Fibroblast of lung (primary cell): ENCODE results near the gene CDC23. TPM values are rescaled to one million over a fixed set of nuclear protein-coding genes. Genes with fewer than 3 reads are reported as not detected.

ENCODE experiments used
- DNase-seq, 2 donors: peaks; one replicate each; pipeline versions ENCODE4 v3.0.0 to v3.0.0-alpha.2; 2010; ENCODE audit warnings: low read depth in 2 of 2
- H2AFZ ChIP-seq: 2 replicates; pipeline ENCODE4 v1.5.1; 2012; ENCODE audit warnings: low read length, control low read depth, inconsistent platforms
- H3K27ac ChIP-seq: 2 replicates; pipeline ENCODE4 v1.5.1; 2011; ENCODE audit warnings: low read length, control low read depth; ENCODE audit not compliant: insufficient read depth
- H3K27me3 ChIP-seq: 2 replicates; pipeline ENCODE4 v1.5.1; 2011; ENCODE audit warnings: mild to moderate bottlenecking, low read length; ENCODE audit not compliant: control insufficient read depth, insufficient read depth
- H3K36me3 ChIP-seq: 2 replicates; pipeline ENCODE4 v1.5.1; 2011; ENCODE audit warnings: low read length; ENCODE audit not compliant: control insufficient read depth, insufficient read depth
- H3K4me1 ChIP-seq: 2 replicates; pipeline ENCODE4 v1.5.1; 2011; ENCODE audit warnings: low read length; ENCODE audit not compliant: control insufficient read depth, insufficient read depth; ENCODE audit errors: extremely low read depth
- H3K4me2 ChIP-seq: 2 replicates; pipeline ENCODE4 v1.5.1; 2011; ENCODE audit warnings: low read length, control low read depth; ENCODE audit not compliant: insufficient read depth; ENCODE audit errors: extremely low read depth
- H3K4me3 ChIP-seq, 4 experiments: fragments of 200-600 bp in 1 of 4; sonication (generic) in 1 of 4; replicated peaks in 1 of 4; 2 replicates each; pipeline ENCODE4 v1.5.1; 2011 to 2016; ENCODE audit warnings: low read length in 4 of 4, low read depth in 3 of 4, mild to moderate bottlenecking in 3 of 4, control low read depth in 2 of 4, inconsistent platforms in 1 of 4, mixed read lengths in 1 of 4; ENCODE audit not compliant: insufficient read depth in 1 of 4; ENCODE audit errors: control extremely low read depth in 1 of 4
- H3K79me2 ChIP-seq: 2 replicates; pipeline ENCODE4 v1.5.1; 2012; ENCODE audit warnings: mild to moderate bottlenecking, low read length, inconsistent platforms; ENCODE audit not compliant: control insufficient read depth, insufficient read depth
- H3K9ac ChIP-seq: 2 replicates; pipeline ENCODE4 v1.5.1; 2011; ENCODE audit warnings: mild to moderate bottlenecking, low read length, control low read depth; ENCODE audit not compliant: insufficient read depth
- H3K9me3 ChIP-seq: 2 replicates; pipeline ENCODE4 v1.5.1; 2012; ENCODE audit warnings: low read depth, low read length; ENCODE audit not compliant: control insufficient read depth, insufficient read depth
- H4K20me1 ChIP-seq: 2 replicates; pipeline ENCODE4 v1.5.1; 2011; ENCODE audit warnings: low read length; ENCODE audit not compliant: control insufficient read depth, insufficient read depth; ENCODE audit errors: extremely low read depth
- CTCF ChIP-seq, 2 donors: IDR thresholded peaks in 1 of 2; conservative IDR thresholded peaks in 1 of 2; 1 replicate in 1 of 2; 2 replicates in 1 of 2; pipeline ENCODE4 v1.5.1; 2011 to 2012; ENCODE audit warnings: low read length in 2 of 2, control low read depth in 1 of 2, inconsistent platforms in 1 of 2, low read depth in 1 of 2, mild to moderate bottlenecking in 1 of 2
- EZH2 ChIP-seq: IDR thresholded peaks from 2 replicates; pipeline ENCODE4 v1.5.1; 2012; ENCODE audit warnings: low read length, control low read depth, mild to moderate bottlenecking; ENCODE audit errors: missing control alignments
- polyA plus RNA-seq, 2 donors: library from polyadenylated mRNA; depleted of rRNA in 1 of 2; stranded (reverse) in 1 of 2; unstranded in 1 of 2; fragments of >200 nt; gene quantifications; 2 replicates each; pipeline ENCODE4 v1.2.1, GENCODE V29; 2011 to 2012; ENCODE audit warnings: missing spikeins in 1 of 2
- total RNA-seq: library from RNA; depleted of rRNA; stranded (reverse); fragments of >200 nt; gene quantifications from 2 replicates; pipeline ENCODE4 v1.2.1, GENCODE V29; 2014

The CDC23 gene
- total and polyA plus RNA-seq, 2 donors (not counting 1 experiment from before 2014, with no cell fraction given): 26.8 to 31.8 TPM

GRCh38 chr5:138141734-138142133 is 71.4 kb downstream of the CDC23 start:
- no peaks in the 10 kb centered on the region for H3K79me2 ChIP-seq
- no peak overlapping the region for H3K9ac ChIP-seq
- no peaks in the 10 kb centered on the region for H3K9me3 ChIP-seq
- no peak overlapping the region for H3K27ac ChIP-seq
- H4K20me1 ChIP-seq: no peaks in the 10 kb centered on the region
- H3K27me3 ChIP-seq: no peaks in the 10 kb centered on the region
- no peaks in the 10 kb centered on the region for H3K4me1 ChIP-seq
- H3K36me3 ChIP-seq: no peaks in the 10 kb centered on the region
- TF ChIP-seq CTCF (conservative IDR thresholded peaks at IDR 0.05 in 1 of 2, IDR thresholded peaks at IDR 0.05 in 1 of 2; ENCODE audit: low read depth in 1 of 2, low read length in 2 of 2) (no peak), EZH2 (no peak)
- no peak overlapping the region for H2AFZ ChIP-seq
- no peak for DNase-seq
- H3K4me2 ChIP-seq: no peak overlapping the region
- no peak overlapping the region for H3K4me3 ChIP-seq

DNA sequence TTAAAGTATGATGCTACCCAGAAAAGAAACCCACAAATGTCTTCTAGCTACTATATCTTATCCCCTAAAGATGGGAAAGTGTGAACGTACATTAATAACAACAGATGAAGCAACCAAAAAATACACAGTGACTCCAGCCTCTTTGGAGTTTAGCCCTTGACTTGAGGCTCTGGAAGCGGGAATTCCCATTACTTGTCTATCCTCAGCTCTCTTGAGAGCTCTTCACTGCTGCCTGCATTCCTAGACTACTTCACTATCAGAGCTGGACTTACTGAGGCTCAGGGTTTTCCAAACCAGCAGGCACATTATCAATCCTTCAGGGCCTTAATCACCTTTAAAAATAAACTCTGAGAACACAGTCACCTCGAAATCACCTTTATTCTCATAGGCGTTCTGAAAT is 72.9 kb downstream of the CDC23 start:
- no peak overlapping the region for H3K4me2 ChIP-seq
- H3K27me3 ChIP-seq: no peaks in the 10 kb centered on the region
- H3K27ac ChIP-seq: no peak overlapping the region
- no peaks in the 10 kb centered on the region for H3K9me3 ChIP-seq
- no peak for TF ChIP-seq CTCF (conservative IDR thresholded peaks at IDR 0.05 in 1 of 2, IDR thresholded peaks at IDR 0.05 in 1 of 2; ENCODE audit: low read depth in 1 of 2, low read length in 2 of 2)
- no peak for TF ChIP-seq EZH2
- no peak overlapping the region for H2AFZ ChIP-seq
- H3K79me2 ChIP-seq: no peaks in the 10 kb centered on the region
- no peak overlapping the region for H3K9ac ChIP-seq
- DNase-seq: no peak
- H3K4me1 ChIP-seq: no peaks in the 10 kb centered on the region
- H3K36me3 ChIP-seq: no peaks in the 10 kb centered on the region
- H4K20me1 ChIP-seq: no peaks in the 10 kb centered on the region
- no peak overlapping the region for H3K4me3 ChIP-seq

GRCh38 chr5:138139781-138140090 is 73.4 kb downstream of the CDC23 start:
- Histone ChIP-seq H4K20me1 (no peaks in the 10 kb centered on the region), H3K27ac (no peak overlapping the region), H3K36me3 (no peaks in the 10 kb centered on the region), H3K4me3 (peak overlapping the region in 2 of 4 experiments; percentile 65 to 82), H3K9me3 (no peaks in the 10 kb centered on the region), H3K4me2 (no peak overlapping the region), H3K79me2 (no peaks in the 10 kb centered on the region), H3K27me3 (no peaks in the 10 kb centered on the region), H3K9ac (no peak overlapping the region), H2AFZ (no peak overlapping the region), H3K4me1 (no peaks in the 10 kb centered on the region)
- TF ChIP-seq CTCF (conservative IDR thresholded peaks at IDR 0.05 in 1 of 2, IDR thresholded peaks at IDR 0.05 in 1 of 2; ENCODE audit: low read depth in 1 of 2, low read length in 2 of 2): no peak
- TF ChIP-seq EZH2: no peak
- DNase-seq: no peak
